Fibroblast of mammary gland (primary cell): ENCODE results near the gene RASSF5.

Source experiments
- DNase-seq: peaks from one replicate; pipeline ENCODE4 v3.0.0-alpha.2; 2010; ENCODE audit warnings: low read depth
- H3K4me3 ChIP-seq: 2 replicates; pipeline ENCODE4 v1.5.1; 2011; ENCODE audit warnings: low read depth, mild to moderate bottlenecking, low read length, moderate library complexity; ENCODE audit not compliant: control insufficient read depth
- TF ChIP-seq, protein P1 (sequence below): conservative IDR thresholded peaks from 2 replicates; pipeline ENCODE4 v1.5.1; 2011; ENCODE audit warnings: low read depth, low read length, inconsistent platforms; ENCODE audit not compliant: control insufficient read depth, insufficient read depth

RASSF5 gene

DNA sequence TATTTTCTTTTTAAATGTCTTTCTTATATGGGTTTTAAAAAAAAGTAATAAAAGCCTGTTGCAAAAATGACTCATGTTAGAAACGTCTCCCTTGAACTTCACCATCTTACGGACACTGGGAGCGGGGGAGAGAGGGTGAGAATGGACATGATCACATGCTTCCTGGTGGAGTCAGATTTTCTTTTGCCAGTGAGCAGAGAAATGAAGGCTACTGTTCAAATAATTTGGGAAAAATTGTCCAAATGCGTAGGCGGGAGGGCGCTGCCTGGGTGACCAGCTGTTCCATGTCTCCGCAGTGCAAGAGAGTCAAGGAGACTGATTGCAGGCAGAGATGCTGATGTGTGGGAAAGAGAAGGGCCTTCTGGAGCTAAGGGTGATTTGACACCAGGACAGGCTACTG lies 81.9 kb downstream of the RASSF5 start:
- TF ChIP-seq, protein P1, sequence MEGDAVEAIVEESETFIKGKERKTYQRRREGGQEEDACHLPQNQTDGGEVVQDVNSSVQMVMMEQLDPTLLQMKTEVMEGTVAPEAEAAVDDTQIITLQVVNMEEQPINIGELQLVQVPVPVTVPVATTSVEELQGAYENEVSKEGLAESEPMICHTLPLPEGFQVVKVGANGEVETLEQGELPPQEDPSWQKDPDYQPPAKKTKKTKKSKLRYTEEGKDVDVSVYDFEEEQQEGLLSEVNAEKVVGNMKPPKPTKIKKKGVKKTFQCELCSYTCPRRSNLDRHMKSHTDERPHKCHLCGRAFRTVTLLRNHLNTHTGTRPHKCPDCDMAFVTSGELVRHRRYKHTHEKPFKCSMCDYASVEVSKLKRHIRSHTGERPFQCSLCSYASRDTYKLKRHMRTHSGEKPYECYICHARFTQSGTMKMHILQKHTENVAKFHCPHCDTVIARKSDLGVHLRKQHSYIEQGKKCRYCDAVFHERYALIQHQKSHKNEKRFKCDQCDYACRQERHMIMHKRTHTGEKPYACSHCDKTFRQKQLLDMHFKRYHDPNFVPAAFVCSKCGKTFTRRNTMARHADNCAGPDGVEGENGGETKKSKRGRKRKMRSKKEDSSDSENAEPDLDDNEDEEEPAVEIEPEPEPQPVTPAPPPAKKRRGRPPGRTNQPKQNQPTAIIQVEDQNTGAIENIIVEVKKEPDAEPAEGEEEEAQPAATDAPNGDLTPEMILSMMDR: no peak
- no peak overlapping the region for H3K4me3 ChIP-seq
- peak; percentile 97 for DNase-seq

DNA sequence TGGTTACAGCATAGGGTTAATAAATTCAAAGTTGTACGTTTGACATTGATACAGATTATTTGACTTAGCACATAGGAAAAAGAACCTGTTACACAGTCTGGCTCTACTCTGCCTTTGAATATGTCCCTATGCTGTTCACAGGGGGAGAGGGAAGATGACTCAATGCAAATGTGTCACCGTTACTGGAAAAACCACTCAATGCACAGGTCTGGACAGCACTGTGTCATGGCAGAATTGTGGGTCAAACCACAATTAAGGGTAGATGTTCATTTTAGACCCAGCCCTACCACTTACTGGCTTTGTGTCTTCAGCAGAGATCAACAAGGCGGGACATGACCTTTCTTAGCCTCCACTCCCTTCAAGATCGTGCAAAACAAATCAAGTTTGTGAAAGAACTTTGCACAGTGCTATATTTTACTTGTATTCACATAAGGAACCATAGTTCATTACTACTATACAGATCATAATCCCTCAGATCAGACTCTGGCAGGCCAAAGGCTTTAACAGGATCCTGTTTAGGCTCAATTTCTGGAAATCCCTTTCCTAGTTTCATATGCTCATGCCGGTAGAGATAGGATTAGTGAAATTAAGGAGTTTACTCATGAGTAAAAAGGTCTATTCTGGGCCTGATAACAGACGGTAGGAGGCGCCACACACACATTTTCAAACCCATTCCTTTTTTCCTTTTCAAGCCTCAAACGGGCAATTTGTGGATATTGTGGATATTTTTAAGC lies 82.9 kb downstream of the RASSF5 start:
- peak; percentile 91 for DNase-seq
- TF ChIP-seq, protein P1: peak; percentile 44
- H3K4me3 ChIP-seq: no peak overlapping the region

GRCh38 chr1:206591226-206591625 lies 83.9 kb downstream of the RASSF5 start:
- TF ChIP-seq, protein P1: no peak
- H3K4me3 ChIP-seq: no peak overlapping the region
- no peak for DNase-seq

DNA sequence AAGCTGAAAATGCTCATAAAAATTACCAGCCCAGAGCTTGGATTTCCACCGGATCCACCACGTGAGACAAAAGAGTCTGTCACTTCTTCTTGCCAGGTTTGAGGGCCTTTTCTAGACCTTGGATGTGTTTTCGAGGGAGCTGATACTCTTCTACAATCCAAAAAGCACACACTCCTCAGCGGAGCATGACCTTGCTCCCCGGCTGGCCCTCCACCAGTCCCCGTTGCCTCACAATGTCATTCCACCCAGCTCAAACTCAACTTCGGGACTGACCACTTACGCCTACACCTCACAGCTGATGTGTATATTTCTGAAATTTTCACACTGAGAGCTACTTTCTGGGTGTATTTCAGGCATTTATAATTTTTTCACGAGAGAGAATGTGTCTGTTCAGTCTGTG lies 84.4 kb downstream of the RASSF5 start:
- DNase-seq: no peak
- H3K4me3 ChIP-seq: no peak overlapping the region
- TF ChIP-seq, protein P1: no peak

GRCh38 chr1:206593351-206593925 lies 86.1 kb downstream of the RASSF5 start:
- no peak for DNase-seq
- TF ChIP-seq, protein P1: no peak
- H3K4me3 ChIP-seq: no peak overlapping the region

DNA sequence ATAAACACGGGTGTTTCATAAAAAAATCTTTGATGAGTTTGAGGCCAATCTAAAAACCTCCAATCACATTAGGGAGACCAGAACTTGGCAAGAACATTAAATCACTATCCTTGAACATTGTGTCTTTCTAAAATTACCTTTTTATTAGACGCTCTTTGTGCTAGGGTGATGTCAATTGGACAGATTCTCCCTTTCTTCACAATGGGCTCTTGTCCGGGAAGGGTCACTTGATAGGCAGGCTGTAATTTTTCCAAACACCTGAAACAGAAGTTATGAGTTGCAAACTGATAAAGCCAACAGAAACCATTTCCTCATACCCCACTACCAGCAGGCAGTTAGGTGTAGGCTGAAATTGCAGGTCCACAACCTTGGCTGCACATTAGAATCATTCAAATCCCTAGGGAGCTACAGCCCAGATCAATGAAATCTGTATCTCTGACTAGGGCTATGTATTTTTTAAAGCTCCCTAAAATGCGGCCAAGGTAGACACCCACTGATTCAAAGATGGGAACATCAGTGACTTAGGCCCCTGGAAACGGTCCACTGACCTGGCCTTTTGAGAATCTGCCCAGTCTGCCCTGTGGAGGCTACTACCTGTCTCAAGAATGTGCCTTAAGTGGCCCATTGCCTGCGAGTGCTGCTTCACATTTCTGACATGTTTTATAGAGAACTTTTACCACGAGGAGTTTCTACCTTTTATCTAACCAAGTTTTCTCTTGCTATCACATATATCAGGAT lies 88.4 kb downstream of the RASSF5 start:
- no peak for DNase-seq
- no peak overlapping the region for H3K4me3 ChIP-seq
- TF ChIP-seq, protein P1: no peak
